ENCODE measurements around the gene ARRB2. TPM values are rescaled to one million over a fixed set of nuclear protein-coding genes. Genes with fewer than 3 reads are reported as not detected.
"Not testable (repeated sequence)": the region's sequence is repeated elsewhere in the genome, so short reads cannot be mapped to it uniquely, and the experiment has no call there.

Gene ARRB2
- total and polyA plus RNA-seq, 2 of the 8 experiments (the other 6 are each of a cell fraction or from before 2014, with no cell fraction given), result 72.4 to 101 TPM

- TF ChIP-seq KDM4A (IDR thresholded peaks at IDR 0.05; ENCODE audit: low read depth, low read length, severe bottlenecking) (no peak), TAF7 (optimal IDR thresholded peaks at IDR 0.05; ENCODE audit: borderline replicate concordance, low read depth, low read length) (no peak), SP4 (IDR thresholded peaks at IDR 0.05; ENCODE audit: low read length) (no peak), NANOG (IDR thresholded peaks at IDR 0.05; ENCODE audit: insufficient read depth, low read depth, low read length, poor library complexity, severe bottlenecking) (no peak), RBBP5 (IDR thresholded peaks at IDR 0.05; ENCODE audit: borderline replicate concordance, low read depth, low read length) (no peak), TCF12 (IDR thresholded peaks at IDR 0.05; ENCODE audit: low read depth, low read length) (no peak)
These were observed 2.1 kb downstream of the ARRB2 start (continued) for GRCh38 chr17:4712526-4712925.

- H2AK5ac ChIP-seq (ENCODE audit: low read depth, low read length); H2AFZ ChIP-seq (ENCODE audit: low read length); H3K23ac ChIP-seq (ENCODE audit: insufficient read length); H3K4me2 ChIP-seq (ENCODE audit: insufficient read depth in 1 of 2, low read depth in 2 of 2, low read length in 2 of 2); H3K27ac ChIP-seq (ENCODE audit: low read depth, low read length); H3K9me3 ChIP-seq (ENCODE audit: insufficient read depth in 2 of 2, low read depth in 1 of 2, low read length in 1 of 2); H4K91ac ChIP-seq (replicated peaks; ENCODE audit: insufficient read length, low read length); H3K27me3 ChIP-seq (replicated peaks in 1 of 4; ENCODE audit: control insufficient read depth in 3 of 4, extremely low read depth in 1 of 4, insufficient read depth in 3 of 4, low read length in 3 of 4); H2BK120ac ChIP-seq (replicated peaks; ENCODE audit: low read depth, low read length); H3K4me3 ChIP-seq (ENCODE audit: extremely low read depth in 1 of 4, insufficient read depth in 2 of 4, low read depth in 3 of 4, low read length in 4 of 4); H3K23me2 ChIP-seq (ENCODE audit: low read depth, low read length); DNase-seq (ENCODE audit: low read depth in 1 of 2, low spot score in 2 of 2); H2BK15ac ChIP-seq (ENCODE audit: low read length); H2BK12ac ChIP-seq (ENCODE audit: low read depth, low read length); H2BK20ac ChIP-seq (ENCODE audit: low read length); H4K5ac ChIP-seq (ENCODE audit: insufficient read length, low read depth, low read length); H3K14ac ChIP-seq (ENCODE audit: insufficient read length); H3K18ac ChIP-seq (ENCODE audit: extremely low read depth, low read length); H2BK5ac ChIP-seq (ENCODE audit: low read depth, low read length); FAIRE-seq; H4K20me1 ChIP-seq (replicated peaks in 1 of 2; ENCODE audit: control insufficient read depth in 1 of 2, insufficient read depth in 2 of 2, low read length in 2 of 2); H3K79me1 ChIP-seq (ENCODE audit: low read depth, low read length); H3K9ac ChIP-seq (replicated peaks in 1 of 4; ENCODE audit: extremely low read depth in 1 of 4, low read depth in 3 of 4, low read length in 3 of 4); H3K4me1 ChIP-seq (replicated peaks in 1 of 4; ENCODE audit: control insufficient read depth in 3 of 4, insufficient read depth in 4 of 4, low read length in 3 of 4); H3K56ac ChIP-seq (replicated peaks; ENCODE audit: insufficient read length, low read depth, low read length); H3K4ac ChIP-seq (replicated peaks; ENCODE audit: insufficient read length, low read depth, low read length): not testable (repeated sequence)
- H4K8ac ChIP-seq (ENCODE audit: extremely low read depth, insufficient read depth, low read length), result peak overlapping the region; percentile 31; the same call in 1 of the 2 replicates
- H3K36me3 ChIP-seq (ENCODE audit: control insufficient read depth in 2 of 4, insufficient read depth in 4 of 4, low read length in 3 of 4), result peaks cover 0 to 25% (median 14%) of the 10 kb centered on the region in 4 experiments; a peak in 7 of 8 replicates
- ChIA-PET CTCF (ENCODE audit: partially characterized antibody) (interaction anchor here (0.6 to 1.2 kb wide), 5 partner anchors 10 to 187 kb away, joined by 3 to 4 read pairs (median 3); partner anchors contain the start of gene PELP1), POLR2A (ENCODE audit: partially characterized antibody) (interaction anchor here (2.0 kb wide), 1 partner anchor 10 kb away, joined by 8 read pairs; the partner anchor contains the start of gene PELP1)
- H3K79me2 ChIP-seq (ENCODE audit: control insufficient read depth in 1 of 2, insufficient read depth in 2 of 2, low read length in 2 of 2), result peaks cover 0 to 19% of the 10 kb centered on the region in 2 experiments; a peak in 2 of 4 replicates
- 84% methylated on average over 8 of the region's 15 CpGs; no CpG with 5 or more reads in 1 of the 2 experiments for WGBS, 2 experiments (ENCODE audit: extremely low coverage in 1 of 2, insufficient coverage in 1 of 2, insufficient read length in 1 of 2, insufficient replicate concordance in 2 of 2, low coverage in 1 of 2, low lambda C conversion rate in 2 of 2, missing lambda C conversion rate in 1 of 2)
These were observed 4.1 kb downstream of the ARRB2 start for GRCh38 chr17:4714340-4715062.

Measured in H1 (cell line).